HG03175 (cell line): ENCODE data around the gene VEZT.
"Not testable (repeated sequence)": the region's sequence is repeated elsewhere in the genome, so short reads cannot be mapped to it uniquely, and the experiment has no call there.

Source experiments
- ATAC-seq: cut with Tn5 transposase; IDR thresholded peaks from one replicate; pipeline ENCODE4 v1.9.1; 2021; ENCODE audit warnings: mild to moderate bottlenecking, moderate library complexity; ENCODE audit not compliant: unreplicated experiment

VEZT gene

GRCh38 chr12:95217377-95218149 lies at the start of gene VEZT, which contains the start of gene FGD6:
VEZT (plus strand) TSS chr12:95217807; CDS start chr12:95217851, 44 bp downstream.
FGD6 (minus strand) TSS chr12:95217467; CDS start chr12:95217240, 227 bp downstream.
- peak; percentile 95 for ATAC-seq

- ATAC-seq = no peak
Measured at GRCh38 chr12:95168746-95169145, 48.9 kb upstream of the VEZT start.

- ATAC-seq = no peak
Measured at GRCh38 chr12:95169368-95169767, 48.2 kb upstream of the VEZT start.

- no peak for ATAC-seq
Measured at GRCh38 chr12:95173392-95174251, 44.0 kb upstream of the VEZT start.

- ATAC-seq = no peak
Measured at GRCh38 chr12:95177201-95177768, 40.3 kb upstream of the VEZT start.

GRCh38 chr12:95178136-95178535 lies 39.5 kb upstream of the VEZT start:
- ATAC-seq = no peak

- no peak for ATAC-seq
Measured at GRCh38 chr12:95179011-95179410, 38.6 kb upstream of the VEZT start.

GRCh38 chr12:95181103-95181502 lies 36.5 kb upstream of the VEZT start:
- no peak for ATAC-seq

GRCh38 chr12:95182868-95183415 lies 34.7 kb upstream of the VEZT start:
- ATAC-seq = no peak

GRCh38 chr12:95184121-95184520 lies 33.5 kb upstream of the VEZT start:
- ATAC-seq = no peak

GRCh38 chr12:95185072-95185471 lies 32.5 kb upstream of the VEZT start:
- ATAC-seq = no peak

GRCh38 chr12:95185854-95186253 lies 31.8 kb upstream of the VEZT start:
- ATAC-seq = no peak

GRCh38 chr12:95187865-95188415 lies 29.7 kb upstream of the VEZT start:
- no peak for ATAC-seq

GRCh38 chr12:95191060-95191696 lies 26.4 kb upstream of the VEZT start:
- no peak for ATAC-seq

GRCh38 chr12:95192271-95192670 lies 25.3 kb upstream of the VEZT start:
- no peak for ATAC-seq

GRCh38 chr12:95193139-95193538 lies 24.5 kb upstream of the VEZT start:
- ATAC-seq = no peak

- no peak for ATAC-seq
Measured at GRCh38 chr12:95195122-95195521, 22.5 kb upstream of the VEZT start.

- not testable (repeated sequence) for ATAC-seq
Measured at GRCh38 chr12:95196875-95197569, 20.6 kb upstream of the VEZT start.

GRCh38 chr12:95197636-95198035 lies 20.0 kb upstream of the VEZT start:
- ATAC-seq = no peak

GRCh38 chr12:95198914-95199313 lies 18.7 kb upstream of the VEZT start:
- ATAC-seq = peak; percentile 51
